Endothelial cell (in vitro differentiated cells): ENCODE results near the gene NRXN3. TPM values are rescaled to one million over a fixed set of nuclear protein-coding genes. Genes with fewer than 3 reads are reported as not detected.
A peak's percentile ranks its signal among the peaks of the same experiment; 100 is the strongest.

Experiments
- DNase-seq: peaks from one replicate; pipeline ENCODE4 v3.0.0; 2021; ENCODE audit warnings: low spot score
- H3K27ac Mint-ChIP-seq: one replicate; pipeline ENCODE4 v1.8.0; 2021; ENCODE audit warnings: mixed read lengths, inconsistent platforms; ENCODE audit not compliant: unreplicated experiment
- H3K27me3 Mint-ChIP-seq: one replicate; pipeline ENCODE4 v1.8.0; 2021; ENCODE audit warnings: mild to moderate bottlenecking, moderate library complexity, mixed read lengths, inconsistent platforms; ENCODE audit not compliant: unreplicated experiment
- H3K36me3 Mint-ChIP-seq: one replicate; pipeline ENCODE4 v1.8.0; 2021; ENCODE audit warnings: mild to moderate bottlenecking, low read depth, mixed read lengths, inconsistent platforms; ENCODE audit not compliant: unreplicated experiment
- H3K4me1 Mint-ChIP-seq: one replicate; pipeline ENCODE4 v1.8.0; 2021; ENCODE audit warnings: mild to moderate bottlenecking, mixed read lengths, inconsistent platforms; ENCODE audit not compliant: unreplicated experiment
- H3K4me3 Mint-ChIP-seq: one replicate; pipeline ENCODE4 v1.8.0; 2021; ENCODE audit warnings: mild to moderate bottlenecking, mixed read lengths, inconsistent platforms; ENCODE audit not compliant: unreplicated experiment
- H3K9me3 Mint-ChIP-seq: one replicate; pipeline ENCODE4 v1.8.0; 2021; ENCODE audit warnings: mixed read lengths, inconsistent platforms; ENCODE audit not compliant: unreplicated experiment
- CTCF ChIP-seq: fragments of 200-600 bp; sonication (generic); IDR thresholded peaks from one replicate; pipeline ENCODE4 v1.5.0; 2021; ENCODE audit warnings: antibody characterized with exemption; ENCODE audit not compliant: unreplicated experiment
- total RNA-seq: library from RNA; stranded (reverse); fragmentation: NEBNext Ultra II Directional; extraction: Animal tissue kit (Norgen Biotek cat#: 25700); gene quantifications from one replicate; pipeline ENCODE4 v1.2.1, GENCODE V29; 2021; ENCODE audit not compliant: unreplicated experiment

NRXN3 gene
- total RNA-seq, 1 donor from 2014 or later = 2.3 TPM

GRCh38 chr14:79144896-79145295 lies 974.7 kb downstream of the NRXN3 start:
- Mint-ChIP-seq H3K4me1 (peaks cover 7% of the 10 kb centered on the region), H3K9me3 (no peaks in the 10 kb centered on the region), H3K27ac (no peak overlapping the region)

DNA sequence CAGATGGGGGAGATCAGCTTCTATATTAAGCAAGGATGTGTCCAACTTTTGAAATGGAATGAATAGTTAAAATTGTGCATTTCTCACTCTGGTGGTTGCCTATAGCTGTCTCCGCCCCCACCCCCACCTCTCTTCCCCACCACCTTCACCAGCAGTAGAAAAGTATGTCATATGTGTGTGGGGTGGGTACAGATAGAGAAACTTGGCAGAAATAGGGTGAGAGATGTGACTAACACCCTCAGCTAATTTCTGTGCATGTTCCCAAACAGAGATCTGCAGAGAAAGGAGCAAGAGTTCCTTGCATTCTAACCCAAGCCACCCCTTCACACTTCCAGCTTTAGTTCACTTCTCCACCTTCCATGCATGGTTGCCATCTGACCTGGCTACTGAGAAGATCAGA lies 980.1 kb downstream of the NRXN3 start:
- no peaks in the 10 kb centered on the region for H3K27me3 Mint-ChIP-seq
- H3K4me3 Mint-ChIP-seq = no peak overlapping the region
- H3K9me3 Mint-ChIP-seq = no peaks in the 10 kb centered on the region
- H3K27ac Mint-ChIP-seq = no peak overlapping the region
- DNase-seq = no peak
- no peaks in the 10 kb centered on the region for H3K36me3 Mint-ChIP-seq
- no peak for TF ChIP-seq CTCF
- H3K4me1 Mint-ChIP-seq = no peaks in the 10 kb centered on the region

More at GRCh38 chr14:79144896-79145295, 974.7 kb downstream of the NRXN3 start:
- DNase-seq = no peak
- Mint-ChIP-seq H3K27me3 (peaks cover 2% of the 10 kb centered on the region), H3K36me3 (no peaks in the 10 kb centered on the region), H3K4me3 (no peak overlapping the region)
- TF ChIP-seq CTCF = no peak

- Mint-ChIP-seq H3K27ac (no peak overlapping the region), H3K9me3 (no peaks in the 10 kb centered on the region), H3K4me1 (no peaks in the 10 kb centered on the region), H3K36me3 (no peaks in the 10 kb centered on the region), H3K27me3 (no peaks in the 10 kb centered on the region), H3K4me3 (no peak overlapping the region)
- TF ChIP-seq CTCF = no peak
- DNase-seq = no peak
Observed at GRCh38 chr14:79157369-79157768, 987.2 kb downstream of the NRXN3 start.

DNA sequence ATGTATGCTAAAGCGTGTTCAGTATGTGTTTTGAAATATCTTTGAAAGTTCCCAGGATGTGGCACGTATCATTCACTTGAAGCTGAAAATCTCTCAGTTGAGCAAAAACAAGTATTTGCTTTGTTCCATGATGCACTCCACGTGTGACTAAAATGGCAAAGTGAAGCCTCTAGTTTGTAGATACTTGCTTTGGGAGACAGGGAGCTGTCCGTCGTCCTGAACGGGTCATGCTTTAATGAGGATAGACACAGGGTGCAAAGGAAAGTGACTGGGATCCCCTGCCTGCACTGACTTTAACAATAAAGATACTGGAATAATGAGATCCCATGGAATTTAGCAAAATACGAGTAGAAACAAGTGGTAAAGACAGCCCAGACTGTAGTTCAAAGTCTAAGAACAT lies 991.4 kb downstream of the NRXN3 start:
- TF ChIP-seq CTCF = no peak
- Mint-ChIP-seq H3K9me3 (no peaks in the 10 kb centered on the region), H3K36me3 (no peaks in the 10 kb centered on the region), H3K27me3 (no peaks in the 10 kb centered on the region), H3K4me1 (peaks cover 7% of the 10 kb centered on the region), H3K4me3 (no peak overlapping the region), H3K27ac (no peak overlapping the region)
- peak; percentile 54 for DNase-seq

- peaks cover 7% of the 10 kb centered on the region for H3K4me1 Mint-ChIP-seq
- H3K4me3 Mint-ChIP-seq = no peak overlapping the region
- DNase-seq = no peak
- TF ChIP-seq CTCF = no peak
- no peak overlapping the region for H3K27ac Mint-ChIP-seq
- peaks cover 2% of the 10 kb centered on the region for H3K27me3 Mint-ChIP-seq
- no peaks in the 10 kb centered on the region for H3K36me3 Mint-ChIP-seq
- H3K9me3 Mint-ChIP-seq = no peaks in the 10 kb centered on the region
Observed at GRCh38 chr14:79162833-79163232, 992.7 kb downstream of the NRXN3 start.
